ENCODE measurements around the gene SLC26A11.

- TF ChIP-seq CTCF (IDR thresholded peaks at IDR 0.05) (no peak), POLR2A (IDR thresholded peaks at IDR 0.05) (no peak)
These were observed 22.3 kb downstream of the SLC26A11 start for GRCh38 chr17:80242505-80242904.

All from thyroid gland (tissue), 4 donors.